Measurements from ENCODE around the gene CHTF18. TPM values are rescaled to one million over a fixed set of nuclear protein-coding genes. Genes with fewer than 3 reads are reported as not detected.

The CHTF18 gene
- total RNA-seq, 1 donor from 2014 or later = 19.9 TPM

GRCh38 chr16:838741-839140 lies 50.3 kb downstream of the CHTF18 start:
- Histone ChIP-seq H3K4me3 (no peak overlapping the region), H3K27me3 (no peaks in the 10 kb centered on the region), H3K9me3 (peaks cover 4 to 23% of the 10 kb centered on the region in 2 donors), H3K4me1 (no peaks in the 10 kb centered on the region), H3K27ac (no peak overlapping the region), H3K36me3 (no peaks in the 10 kb centered on the region)
- TF ChIP-seq CTCF (IDR thresholded peaks at IDR 0.05) = no peak
- intact Hi-C loops (cut with DNase I) = no loop called here
- no peak for DNase-seq (ENCODE audit: low spot score in 2 of 2)

- Histone ChIP-seq H3K27me3 (no peaks in the 10 kb centered on the region), H3K9me3 (peaks cover 4 to 20% of the 10 kb centered on the region in 2 donors), H3K36me3 (no peaks in the 10 kb centered on the region), H3K4me3 (no peak overlapping the region), H3K4me1 (no peaks in the 10 kb centered on the region), H3K27ac (no peak overlapping the region)
- no peak for TF ChIP-seq CTCF (IDR thresholded peaks at IDR 0.05)
- intact Hi-C loops (cut with DNase I) = no loop called here
- no peak for DNase-seq (ENCODE audit: low spot score in 2 of 2)
These were observed 51.4 kb downstream of the CHTF18 start for GRCh38 chr16:839643-840408.

GRCh38 chr16:840561-841454 lies 52.4 kb downstream of the CHTF18 start:
- DNase-seq (ENCODE audit: low spot score in 2 of 2) = no peak
- Histone ChIP-seq H3K27me3 (no peaks in the 10 kb centered on the region), H3K9me3 (peaks cover 0 to 20% of the 10 kb centered on the region in 2 donors), H3K27ac (no peak overlapping the region), H3K4me3 (no peak overlapping the region), H3K36me3 (no peaks in the 10 kb centered on the region), H3K4me1 (no peaks in the 10 kb centered on the region)
- TF ChIP-seq CTCF (IDR thresholded peaks at IDR 0.05) = no peak
- intact Hi-C loops (cut with DNase I) = no loop called here

GRCh38 chr16:841455-842060 lies 53.1 kb downstream of the CHTF18 start:
- H3K27me3 ChIP-seq = no peaks in the 10 kb centered on the region
- no peaks in the 10 kb centered on the region for H3K4me1 ChIP-seq
- H3K9me3 ChIP-seq = peaks cover 0 to 15% of the 10 kb centered on the region in 2 donors
- intact Hi-C loops (cut with DNase I) = no loop called here
- H3K27ac ChIP-seq = no peak overlapping the region
- DNase-seq (ENCODE audit: low spot score in 2 of 2) = no peak
- TF ChIP-seq CTCF (IDR thresholded peaks at IDR 0.05) = no peak
- no peaks in the 10 kb centered on the region for H3K36me3 ChIP-seq
- H3K4me3 ChIP-seq = no peak overlapping the region

- no peak overlapping the region for H3K27ac ChIP-seq
- H3K4me3 ChIP-seq = no peak overlapping the region
- no peaks in the 10 kb centered on the region for H3K36me3 ChIP-seq
- no peak for TF ChIP-seq CTCF (IDR thresholded peaks at IDR 0.05)
- no peaks in the 10 kb centered on the region for H3K4me1 ChIP-seq
- no peaks in the 10 kb centered on the region for H3K27me3 ChIP-seq
- peaks cover 0 to 9% of the 10 kb centered on the region in 2 donors for H3K9me3 ChIP-seq
- intact Hi-C loops (cut with DNase I) = no loop called here
- no peak for DNase-seq (ENCODE audit: low spot score in 2 of 2)
These were observed 53.6 kb downstream of the CHTF18 start for GRCh38 chr16:842061-842476.
